HCT116 (cell line): ENCODE measurements around the gene HNRNPL.

ENCODE experiments used
- CTCF ChIP-seq, 3 experiments: fragments of 200-600 bp in 1 of 3; sonication (generic) in 1 of 3; IDR thresholded peaks in 2 of 3; conservative IDR thresholded peaks in 1 of 3; 2 replicates each; pipeline ENCODE4 v1.5.1; 2012 to 2017; ENCODE audit warnings: low read depth in 2 of 3, low read length in 2 of 3, antibody characterized with exemption in 1 of 3, borderline replicate concordance in 1 of 3, control low read depth in 1 of 3, mild to moderate bottlenecking in 1 of 3, mixed read lengths in 1 of 3, mixed run types in 1 of 3, moderate library complexity in 1 of 3; ENCODE audit not compliant: insufficient read depth in 1 of 3
- ELF1 ChIP-seq: IDR thresholded peaks from 2 replicates; pipeline ENCODE4 v1.6.1; 2012; ENCODE audit warnings: low read depth, borderline replicate concordance
- POLR2A ChIP-seq: IDR thresholded peaks from 2 replicates; pipeline ENCODE4 v1.7.0; 2011; ENCODE audit warnings: borderline replicate concordance; ENCODE audit not compliant: insufficient read depth, insufficient read length; ENCODE audit errors: extremely low read depth
- RAD21 ChIP-seq: IDR thresholded peaks from 2 replicates; pipeline ENCODE4 v1.6.1; 2012; ENCODE audit warnings: low read depth, mild to moderate bottlenecking
- SIN3A ChIP-seq: IDR thresholded peaks from 2 replicates; pipeline ENCODE4 v1.6.1; 2012; ENCODE audit warnings: low read depth
- TCF7L2 ChIP-seq: IDR thresholded peaks from 2 replicates; pipeline ENCODE4 v1.7.0; 2011; ENCODE audit warnings: borderline replicate concordance, inconsistent platforms; ENCODE audit not compliant: insufficient read depth, insufficient read length; ENCODE audit errors: extremely low read depth
- TF ChIP-seq, protein P1 (sequence below): IDR thresholded peaks from 2 replicates; pipeline ENCODE4 v1.6.1; 2011; ENCODE audit warnings: mild to moderate bottlenecking, low read length, moderate library complexity; ENCODE audit not compliant: insufficient replicate concordance; ENCODE audit errors: extremely low read depth
- TF ChIP-seq, protein P2 (sequence below): IDR thresholded peaks from 2 replicates; pipeline ENCODE4 v1.6.1; 2012; ENCODE audit warnings: low read depth

GRCh38 chr19:38836983-38837626 is 12.7 kb downstream of the HNRNPL start:
- TF ChIP-seq CTCF (IDR thresholded peaks at IDR 0.05 in 2 of 3, conservative IDR thresholded peaks at IDR 0.05 in 1 of 3; ENCODE audit: borderline replicate concordance in 1 of 3, insufficient read depth in 1 of 3, low read depth in 2 of 3, low read length in 2 of 3) (no peak), POLR2A (no peak), RAD21 (no peak), SIN3A (0 out of 2 replicates have a peak, but pooled peaks have one; percentile 26), TCF7L2 (no peak), ELF1 (no peak)
- TF ChIP-seq, protein P1, sequence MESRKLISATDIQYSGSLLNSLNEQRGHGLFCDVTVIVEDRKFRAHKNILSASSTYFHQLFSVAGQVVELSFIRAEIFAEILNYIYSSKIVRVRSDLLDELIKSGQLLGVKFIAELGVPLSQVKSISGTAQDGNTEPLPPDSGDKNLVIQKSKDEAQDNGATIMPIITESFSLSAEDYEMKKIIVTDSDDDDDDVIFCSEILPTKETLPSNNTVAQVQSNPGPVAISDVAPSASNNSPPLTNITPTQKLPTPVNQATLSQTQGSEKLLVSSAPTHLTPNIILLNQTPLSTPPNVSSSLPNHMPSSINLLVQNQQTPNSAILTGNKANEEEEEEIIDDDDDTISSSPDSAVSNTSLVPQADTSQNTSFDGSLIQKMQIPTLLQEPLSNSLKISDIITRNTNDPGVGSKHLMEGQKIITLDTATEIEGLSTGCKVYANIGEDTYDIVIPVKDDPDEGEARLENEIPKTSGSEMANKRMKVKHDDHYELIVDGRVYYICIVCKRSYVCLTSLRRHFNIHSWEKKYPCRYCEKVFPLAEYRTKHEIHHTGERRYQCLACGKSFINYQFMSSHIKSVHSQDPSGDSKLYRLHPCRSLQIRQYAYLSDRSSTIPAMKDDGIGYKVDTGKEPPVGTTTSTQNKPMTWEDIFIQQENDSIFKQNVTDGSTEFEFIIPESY = no peak
- TF ChIP-seq, protein P2, sequence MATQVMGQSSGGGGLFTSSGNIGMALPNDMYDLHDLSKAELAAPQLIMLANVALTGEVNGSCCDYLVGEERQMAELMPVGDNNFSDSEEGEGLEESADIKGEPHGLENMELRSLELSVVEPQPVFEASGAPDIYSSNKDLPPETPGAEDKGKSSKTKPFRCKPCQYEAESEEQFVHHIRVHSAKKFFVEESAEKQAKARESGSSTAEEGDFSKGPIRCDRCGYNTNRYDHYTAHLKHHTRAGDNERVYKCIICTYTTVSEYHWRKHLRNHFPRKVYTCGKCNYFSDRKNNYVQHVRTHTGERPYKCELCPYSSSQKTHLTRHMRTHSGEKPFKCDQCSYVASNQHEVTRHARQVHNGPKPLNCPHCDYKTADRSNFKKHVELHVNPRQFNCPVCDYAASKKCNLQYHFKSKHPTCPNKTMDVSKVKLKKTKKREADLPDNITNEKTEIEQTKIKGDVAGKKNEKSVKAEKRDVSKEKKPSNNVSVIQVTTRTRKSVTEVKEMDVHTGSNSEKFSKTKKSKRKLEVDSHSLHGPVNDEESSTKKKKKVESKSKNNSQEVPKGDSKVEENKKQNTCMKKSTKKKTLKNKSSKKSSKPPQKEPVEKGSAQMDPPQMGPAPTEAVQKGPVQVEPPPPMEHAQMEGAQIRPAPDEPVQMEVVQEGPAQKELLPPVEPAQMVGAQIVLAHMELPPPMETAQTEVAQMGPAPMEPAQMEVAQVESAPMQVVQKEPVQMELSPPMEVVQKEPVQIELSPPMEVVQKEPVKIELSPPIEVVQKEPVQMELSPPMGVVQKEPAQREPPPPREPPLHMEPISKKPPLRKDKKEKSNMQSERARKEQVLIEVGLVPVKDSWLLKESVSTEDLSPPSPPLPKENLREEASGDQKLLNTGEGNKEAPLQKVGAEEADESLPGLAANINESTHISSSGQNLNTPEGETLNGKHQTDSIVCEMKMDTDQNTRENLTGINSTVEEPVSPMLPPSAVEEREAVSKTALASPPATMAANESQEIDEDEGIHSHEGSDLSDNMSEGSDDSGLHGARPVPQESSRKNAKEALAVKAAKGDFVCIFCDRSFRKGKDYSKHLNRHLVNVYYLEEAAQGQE = no peak
